GM21528 (cell line): ENCODE results near the gene PEPD.
"Not testable (repeated sequence)": the region's sequence is repeated elsewhere in the genome, so short reads cannot be mapped to it uniquely, and the experiment has no call there.

ENCODE experiments used
- ATAC-seq: cut with Tn5 transposase; IDR thresholded peaks from one replicate; pipeline ENCODE4 v1.9.1; 2021; ENCODE audit warnings: mild to moderate bottlenecking, moderate library complexity; ENCODE audit not compliant: unreplicated experiment, low FRiP score

Gene PEPD

GRCh38 chr19:33481863-33482262 is 39.7 kb downstream of the PEPD start:
- no peak for ATAC-seq

- not testable (repeated sequence) for ATAC-seq
Observed at GRCh38 chr19:33479570-33479969, 42.0 kb downstream of the PEPD start.

GRCh38 chr19:33477781-33478180 is 43.8 kb downstream of the PEPD start:
- no peak for ATAC-seq

- ATAC-seq = no peak
Observed at GRCh38 chr19:33476151-33476707, 45.4 kb downstream of the PEPD start.

GRCh38 chr19:33473653-33474305 is 47.8 kb downstream of the PEPD start:
- no peak for ATAC-seq

GRCh38 chr19:33472691-33473652 is 48.6 kb downstream of the PEPD start:
- ATAC-seq = no peak

- no peak for ATAC-seq
Observed at GRCh38 chr19:33472226-33472625, 49.4 kb downstream of the PEPD start.

- no peak for ATAC-seq
Observed at GRCh38 chr19:33471111-33471996, 50.2 kb downstream of the PEPD start.

- no peak for ATAC-seq
Observed at GRCh38 chr19:33470686-33471085, 50.9 kb downstream of the PEPD start.

GRCh38 chr19:33470040-33470330 is 51.6 kb downstream of the PEPD start:
- ATAC-seq = no peak

GRCh38 chr19:33469171-33470039 is 52.2 kb downstream of the PEPD start:
- ATAC-seq = no peak

- ATAC-seq = no peak
Observed at GRCh38 chr19:33468361-33469170, 53.0 kb downstream of the PEPD start.

GRCh38 chr19:33467851-33468250 is 53.7 kb downstream of the PEPD start:
- no peak for ATAC-seq

- ATAC-seq = no peak
Observed at GRCh38 chr19:33465834-33466233, 55.8 kb downstream of the PEPD start.

GRCh38 chr19:33465371-33465770 is 56.2 kb downstream of the PEPD start:
- no peak for ATAC-seq

- ATAC-seq = no peak
Observed at GRCh38 chr19:33464733-33465115, 56.9 kb downstream of the PEPD start.

GRCh38 chr19:33464010-33464732 is 57.4 kb downstream of the PEPD start:
- no peak for ATAC-seq

- ATAC-seq = no peak
Observed at GRCh38 chr19:33463199-33463598, 58.4 kb downstream of the PEPD start.
